SK-N-SH treated with all-trans-retinoic acid at 6 μM for 48 hours (cell line): ENCODE measurements around the gene RNF126.

Experiments
- RARB ChIP-seq: fragments of 250-450 bp; sonication (Bioruptor Pico); IDR thresholded peaks from 2 replicates; pipeline ENCODE4 v1.8.0; 2021; ENCODE audit warnings: mild to moderate bottlenecking, moderate library complexity
- ZNF8 ChIP-seq: fragments of 450-650 bp; formaldehyde crosslinking; IDR thresholded peaks from 2 replicates; pipeline ENCODE4 v1.5.0; 2020; ENCODE audit warnings: mild to moderate bottlenecking, moderate library complexity
- TF ChIP-seq, protein P1 (sequence below): fragments of 250-450 bp; sonication (Bioruptor Pico); IDR thresholded peaks from 2 replicates; pipeline ENCODE4 v1.5.0; 2020; ENCODE audit warnings: mild to moderate bottlenecking, moderate library complexity
- TF ChIP-seq, protein P2 (sequence below): fragments of 250-450 bp; sonication (Bioruptor Pico); IDR thresholded peaks from 2 replicates; pipeline ENCODE4 v1.8.0; 2021; ENCODE audit warnings: low read depth, mild to moderate bottlenecking, moderate library complexity, borderline replicate concordance
- TF ChIP-seq, protein P3 (sequence below): fragments of 250-450 bp; sonication (Bioruptor Pico); IDR thresholded peaks from 2 replicates; pipeline ENCODE4 v1.5.1; 2021; ENCODE audit warnings: mild to moderate bottlenecking, moderate library complexity

DNA sequence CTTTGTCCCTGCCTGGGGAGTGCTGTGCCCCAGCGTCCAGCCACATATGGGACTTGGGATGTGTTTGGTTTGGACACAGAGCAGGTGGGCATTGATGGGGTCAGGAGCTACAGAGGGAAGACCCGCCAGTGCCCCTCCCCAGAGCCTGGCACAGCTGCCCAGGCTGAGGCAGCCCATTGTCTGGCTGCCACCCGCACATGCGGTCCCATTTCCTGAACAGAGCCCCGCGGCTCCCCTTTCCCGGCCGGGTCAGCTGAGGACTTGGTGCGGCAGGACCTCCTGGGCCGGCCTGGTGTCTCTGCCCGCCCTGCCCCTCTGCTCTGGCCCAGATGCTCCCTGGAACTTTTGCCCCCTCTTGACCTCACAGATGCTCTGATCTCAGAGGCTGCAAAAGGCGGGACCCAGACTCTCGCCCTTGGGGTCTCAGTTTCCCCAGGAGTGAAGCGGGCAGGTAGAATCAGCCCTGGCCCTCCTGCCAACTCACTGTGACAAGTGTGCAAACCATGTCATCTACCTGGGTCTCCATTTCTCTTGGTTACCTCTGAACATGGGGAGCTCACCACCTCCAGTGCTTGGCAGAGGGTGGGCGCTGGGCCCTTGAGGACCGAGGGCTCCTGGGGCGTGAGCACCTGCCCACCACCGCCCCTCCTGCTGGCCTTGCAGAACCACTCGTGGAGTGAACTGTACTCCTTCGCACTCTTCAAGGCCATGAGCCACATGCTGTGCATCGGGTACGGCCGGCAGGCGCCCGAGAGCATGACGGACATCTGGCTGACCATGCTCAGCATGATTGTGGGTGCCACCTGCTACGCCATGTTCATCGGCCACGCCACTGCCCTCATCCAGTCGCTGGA lies 55.5 kb downstream of the RNF126 start:
- TF ChIP-seq, protein P1, sequence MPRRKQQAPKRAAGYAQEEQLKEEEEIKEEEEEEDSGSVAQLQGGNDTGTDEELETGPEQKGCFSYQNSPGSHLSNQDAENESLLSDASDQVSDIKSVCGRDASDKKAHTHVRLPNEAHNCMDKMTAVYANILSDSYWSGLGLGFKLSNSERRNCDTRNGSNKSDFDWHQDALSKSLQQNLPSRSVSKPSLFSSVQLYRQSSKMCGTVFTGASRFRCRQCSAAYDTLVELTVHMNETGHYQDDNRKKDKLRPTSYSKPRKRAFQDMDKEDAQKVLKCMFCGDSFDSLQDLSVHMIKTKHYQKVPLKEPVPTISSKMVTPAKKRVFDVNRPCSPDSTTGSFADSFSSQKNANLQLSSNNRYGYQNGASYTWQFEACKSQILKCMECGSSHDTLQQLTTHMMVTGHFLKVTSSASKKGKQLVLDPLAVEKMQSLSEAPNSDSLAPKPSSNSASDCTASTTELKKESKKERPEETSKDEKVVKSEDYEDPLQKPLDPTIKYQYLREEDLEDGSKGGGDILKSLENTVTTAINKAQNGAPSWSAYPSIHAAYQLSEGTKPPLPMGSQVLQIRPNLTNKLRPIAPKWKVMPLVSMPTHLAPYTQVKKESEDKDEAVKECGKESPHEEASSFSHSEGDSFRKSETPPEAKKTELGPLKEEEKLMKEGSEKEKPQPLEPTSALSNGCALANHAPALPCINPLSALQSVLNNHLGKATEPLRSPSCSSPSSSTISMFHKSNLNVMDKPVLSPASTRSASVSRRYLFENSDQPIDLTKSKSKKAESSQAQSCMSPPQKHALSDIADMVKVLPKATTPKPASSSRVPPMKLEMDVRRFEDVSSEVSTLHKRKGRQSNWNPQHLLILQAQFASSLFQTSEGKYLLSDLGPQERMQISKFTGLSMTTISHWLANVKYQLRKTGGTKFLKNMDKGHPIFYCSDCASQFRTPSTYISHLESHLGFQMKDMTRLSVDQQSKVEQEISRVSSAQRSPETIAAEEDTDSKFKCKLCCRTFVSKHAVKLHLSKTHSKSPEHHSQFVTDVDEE, result no peak
- TF ChIP-seq, protein P2, sequence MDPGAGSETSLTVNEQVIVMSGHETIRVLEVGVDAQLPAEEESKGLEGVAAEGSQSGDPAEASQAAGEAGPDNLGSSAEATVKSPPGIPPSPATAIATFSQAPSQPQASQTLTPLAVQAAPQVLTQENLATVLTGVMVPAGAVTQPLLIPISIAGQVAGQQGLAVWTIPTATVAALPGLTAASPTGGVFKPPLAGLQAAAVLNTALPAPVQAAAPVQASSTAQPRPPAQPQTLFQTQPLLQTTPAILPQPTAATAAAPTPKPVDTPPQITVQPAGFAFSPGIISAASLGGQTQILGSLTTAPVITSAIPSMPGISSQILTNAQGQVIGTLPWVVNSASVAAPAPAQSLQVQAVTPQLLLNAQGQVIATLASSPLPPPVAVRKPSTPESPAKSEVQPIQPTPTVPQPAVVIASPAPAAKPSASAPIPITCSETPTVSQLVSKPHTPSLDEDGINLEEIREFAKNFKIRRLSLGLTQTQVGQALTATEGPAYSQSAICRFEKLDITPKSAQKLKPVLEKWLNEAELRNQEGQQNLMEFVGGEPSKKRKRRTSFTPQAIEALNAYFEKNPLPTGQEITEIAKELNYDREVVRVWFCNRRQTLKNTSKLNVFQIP (CRISPR knock-in tag), result no peak
- TF ChIP-seq ZNF8 (CRISPR knock-in tag) (no peak), RARB (CRISPR knock-in tag) (no peak)
- TF ChIP-seq, protein P3, sequence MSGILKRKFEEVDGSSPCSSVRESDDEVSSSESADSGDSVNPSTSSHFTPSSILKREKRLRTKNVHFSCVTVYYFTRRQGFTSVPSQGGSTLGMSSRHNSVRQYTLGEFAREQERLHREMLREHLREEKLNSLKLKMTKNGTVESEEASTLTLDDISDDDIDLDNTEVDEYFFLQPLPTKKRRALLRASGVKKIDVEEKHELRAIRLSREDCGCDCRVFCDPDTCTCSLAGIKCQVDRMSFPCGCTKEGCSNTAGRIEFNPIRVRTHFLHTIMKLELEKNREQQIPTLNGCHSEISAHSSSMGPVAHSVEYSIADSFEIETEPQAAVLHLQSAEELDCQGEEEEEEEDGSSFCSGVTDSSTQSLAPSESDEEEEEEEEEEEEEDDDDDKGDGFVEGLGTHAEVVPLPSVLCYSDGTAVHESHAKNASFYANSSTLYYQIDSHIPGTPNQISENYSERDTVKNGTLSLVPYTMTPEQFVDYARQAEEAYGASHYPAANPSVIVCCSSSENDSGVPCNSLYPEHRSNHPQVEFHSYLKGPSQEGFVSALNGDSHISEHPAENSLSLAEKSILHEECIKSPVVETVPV (CRISPR knock-in tag), result no peak
